ENCODE results near the gene INPP5E. TPM values are rescaled to one million over a fixed set of nuclear protein-coding genes. Genes with fewer than 3 reads are reported as not detected.
A peak's percentile ranks its signal among the peaks of the same experiment; 100 is the strongest.

The INPP5E gene
- total RNA-seq, 1 donor from 2014 or later: 23.6 TPM

GRCh38 chr9:136447173-136447778 lies 7.6 kb upstream of the INPP5E start:
- Mint-ChIP-seq H3K9me3 (ENCODE audit: unreplicated experiment) (no peaks in the 10 kb centered on the region), H3K4me3 (ENCODE audit: unreplicated experiment) (peak overlapping the region; percentile 49), H3K27ac (ENCODE audit: unreplicated experiment) (no peak overlapping the region), H3K4me1 (ENCODE audit: unreplicated experiment) (no peaks in the 10 kb centered on the region), H3K36me3 (ENCODE audit: low read depth, unreplicated experiment) (peaks cover 67% of the 10 kb centered on the region), H3K27me3 (ENCODE audit: unreplicated experiment) (peaks cover 23% of the 10 kb centered on the region)
- TF ChIP-seq CTCF (IDR thresholded peaks at IDR 0.05; ENCODE audit: unreplicated experiment): no peak
- DNase-seq (ENCODE audit: low spot score): no peak

DNA sequence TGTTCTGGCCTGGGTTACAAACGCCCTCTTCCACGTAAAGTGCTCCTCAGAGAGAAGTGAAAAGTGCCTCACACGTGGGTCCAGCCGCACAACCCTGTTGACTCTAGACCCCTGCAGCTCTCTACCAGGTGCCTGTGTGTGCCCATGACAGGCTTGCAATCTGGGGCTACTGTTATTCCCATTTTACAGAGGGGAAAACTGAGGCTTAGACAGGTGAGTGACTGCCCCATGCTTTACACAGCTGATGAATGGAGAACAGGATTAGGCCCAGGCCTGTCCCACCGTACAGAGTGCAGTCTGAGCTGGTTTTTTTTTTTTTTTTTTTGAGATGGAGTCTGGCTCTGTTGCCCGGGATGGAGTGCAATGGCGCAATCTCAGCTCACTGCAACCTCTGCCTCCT lies 6.2 kb upstream of the INPP5E start:
- peaks cover 62% of the 10 kb centered on the region for H3K36me3 Mint-ChIP-seq (ENCODE audit: low read depth, unreplicated experiment)
- H3K27me3 Mint-ChIP-seq (ENCODE audit: unreplicated experiment): peaks cover 26% of the 10 kb centered on the region
- no peaks in the 10 kb centered on the region for H3K4me1 Mint-ChIP-seq (ENCODE audit: unreplicated experiment)
- no peaks in the 10 kb centered on the region for H3K9me3 Mint-ChIP-seq (ENCODE audit: unreplicated experiment)
- H3K27ac Mint-ChIP-seq (ENCODE audit: unreplicated experiment): no peak overlapping the region
- no peak for DNase-seq (ENCODE audit: low spot score)
- TF ChIP-seq CTCF (IDR thresholded peaks at IDR 0.05; ENCODE audit: unreplicated experiment): no peak
- no peak overlapping the region for H3K4me3 Mint-ChIP-seq (ENCODE audit: unreplicated experiment)

DNA sequence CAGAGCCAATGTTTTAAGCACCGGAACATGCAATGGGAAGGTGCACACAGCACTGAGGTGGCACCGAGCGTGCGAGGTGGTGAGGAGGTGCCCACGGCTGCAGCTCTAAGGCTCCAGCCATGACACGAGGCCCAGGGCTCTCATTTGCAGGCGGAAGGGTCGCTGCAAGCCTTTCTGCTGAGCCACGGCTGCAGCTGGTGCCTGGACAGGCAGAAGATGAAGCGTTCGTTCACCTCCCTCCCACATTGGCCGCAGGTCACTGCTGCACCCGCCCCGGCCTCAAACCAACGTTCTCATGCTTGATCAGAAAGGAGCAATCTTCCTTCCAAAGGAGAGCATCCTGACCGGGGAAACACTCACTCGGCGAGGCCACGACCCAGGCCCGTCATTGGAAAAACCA lies 4.5 kb upstream of the INPP5E start:
- Mint-ChIP-seq H3K36me3 (ENCODE audit: low read depth, unreplicated experiment) (peaks cover 53% of the 10 kb centered on the region), H3K27me3 (ENCODE audit: unreplicated experiment) (peaks cover 25% of the 10 kb centered on the region), H3K27ac (ENCODE audit: unreplicated experiment) (no peak overlapping the region), H3K9me3 (ENCODE audit: unreplicated experiment) (no peaks in the 10 kb centered on the region), H3K4me1 (ENCODE audit: unreplicated experiment) (peaks cover 3% of the 10 kb centered on the region), H3K4me3 (ENCODE audit: unreplicated experiment) (peak overlapping the region; percentile 42)
- DNase-seq (ENCODE audit: low spot score): no peak
- TF ChIP-seq CTCF (IDR thresholded peaks at IDR 0.05; ENCODE audit: unreplicated experiment): no peak

DNA sequence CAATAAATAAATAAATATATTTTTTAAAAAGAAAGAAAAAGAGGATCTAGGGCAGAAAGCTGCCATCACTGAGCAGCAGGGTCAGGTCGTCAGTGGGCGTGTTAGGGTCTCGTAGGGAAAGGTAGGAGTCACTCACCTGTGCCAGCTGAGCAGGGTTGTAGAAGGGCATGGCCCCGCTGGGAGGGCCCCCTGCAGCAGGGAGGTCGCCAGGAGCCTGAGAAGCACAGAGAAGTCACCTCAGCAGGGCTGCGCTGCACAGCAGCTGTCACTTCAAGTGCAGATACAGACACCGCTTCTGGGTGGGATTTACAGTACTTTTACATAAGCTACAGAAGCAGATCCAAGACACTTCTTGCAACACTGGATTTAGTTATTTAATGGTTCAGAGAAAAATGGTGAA lies 4.0 kb upstream of the INPP5E start:
- Mint-ChIP-seq H3K27ac (ENCODE audit: unreplicated experiment) (no peak overlapping the region), H3K27me3 (ENCODE audit: unreplicated experiment) (peaks cover 25% of the 10 kb centered on the region), H3K36me3 (ENCODE audit: low read depth, unreplicated experiment) (peaks cover 51% of the 10 kb centered on the region), H3K9me3 (ENCODE audit: unreplicated experiment) (no peaks in the 10 kb centered on the region), H3K4me3 (ENCODE audit: unreplicated experiment) (peak overlapping the region; percentile 42), H3K4me1 (ENCODE audit: unreplicated experiment) (peaks cover 3% of the 10 kb centered on the region)
- DNase-seq (ENCODE audit: low spot score): no peak
- TF ChIP-seq CTCF (IDR thresholded peaks at IDR 0.05; ENCODE audit: unreplicated experiment): no peak

- H3K27ac Mint-ChIP-seq (ENCODE audit: unreplicated experiment): peak overlapping the region; percentile 77
- no peaks in the 10 kb centered on the region for H3K9me3 Mint-ChIP-seq (ENCODE audit: unreplicated experiment)
- TF ChIP-seq CTCF (IDR thresholded peaks at IDR 0.05; ENCODE audit: unreplicated experiment): no peak
- no peak for DNase-seq (ENCODE audit: low spot score)
- H3K4me1 Mint-ChIP-seq (ENCODE audit: unreplicated experiment): peaks cover 3% of the 10 kb centered on the region
- H3K36me3 Mint-ChIP-seq (ENCODE audit: low read depth, unreplicated experiment): peaks cover 48% of the 10 kb centered on the region
- H3K27me3 Mint-ChIP-seq (ENCODE audit: unreplicated experiment): peaks cover 27% of the 10 kb centered on the region
- peak overlapping the region; percentile 52 for H3K4me3 Mint-ChIP-seq (ENCODE audit: unreplicated experiment)
These were observed 3.4 kb upstream of the INPP5E start for GRCh38 chr9:136443087-136443486.

Data from endothelial cell (in vitro differentiated cells).